HUES64 (cell line): ENCODE results near the gene TPST2.

ENCODE experiments used
- H3K27ac ChIP-seq: 2 replicates; pipeline ENCODE4 v1.7.0; 2013; ENCODE audit warnings: low read depth, low read length, inconsistent platforms
- H3K27me3 ChIP-seq: 2 replicates; pipeline ENCODE4 v1.6.1; 2013; ENCODE audit warnings: mild to moderate bottlenecking, low read length; ENCODE audit not compliant: insufficient read depth
- H3K36me3 ChIP-seq: 2 replicates; pipeline ENCODE4 v1.6.1; 2013; ENCODE audit warnings: mild to moderate bottlenecking, low read length; ENCODE audit not compliant: insufficient read depth
- H3K4me1 ChIP-seq: 2 replicates; pipeline ENCODE4 v1.6.1; 2013; ENCODE audit warnings: mild to moderate bottlenecking, low read length, moderate library complexity; ENCODE audit not compliant: insufficient read depth
- H3K4me3 ChIP-seq: 2 replicates; pipeline ENCODE4 v1.5.1; 2013; ENCODE audit warnings: mild to moderate bottlenecking, low read length, moderate library complexity
- H3K9ac ChIP-seq: 2 replicates; pipeline ENCODE4 v1.6.1; 2013; ENCODE audit warnings: mild to moderate bottlenecking, low read depth, low read length
- H3K9me3 ChIP-seq: 2 replicates; pipeline ENCODE4 v1.6.1; 2013; ENCODE audit warnings: low read depth, low read length; ENCODE audit not compliant: insufficient read depth
- WGBS: fragments of 150-250, 120-280 bp; methylation state at CpG from one replicate; pipeline ENCODE4 v1.1.7; 2013; ENCODE audit warnings: missing lambda C conversion rate; 5-methylcytosine and 5-hydroxymethylcytosine counted together

Gene TPST2

GRCh38 chr22:26545385-26545784 is 44.5 kb downstream of the TPST2 start:
- Histone ChIP-seq H3K9ac (no peak overlapping the region), H3K36me3 (peaks cover 28% of the 10 kb centered on the region), H3K4me1 (peaks cover 9% of the 10 kb centered on the region), H3K27me3 (no peaks in the 10 kb centered on the region), H3K9me3 (no peaks in the 10 kb centered on the region), H3K27ac (no peak overlapping the region), H3K4me3 (no peak overlapping the region)
- WGBS: 100% methylated on average over 2 of the region's 2 CpGs

- Histone ChIP-seq H3K36me3 (peaks cover 36% of the 10 kb centered on the region), H3K4me3 (no peak overlapping the region)
Observed at GRCh38 chr22:26544489-26544888, 45.4 kb downstream of the TPST2 start.

GRCh38 chr22:26542831-26543230 is 47.1 kb downstream of the TPST2 start:
- no peak overlapping the region for H3K4me3 ChIP-seq
- 93% methylated on average over 3 of the region's 3 CpGs for WGBS
- no peaks in the 10 kb centered on the region for H3K9me3 ChIP-seq
- no peaks in the 10 kb centered on the region for H3K27me3 ChIP-seq
- no peaks in the 10 kb centered on the region for H3K4me1 ChIP-seq
- no peak overlapping the region for H3K9ac ChIP-seq
- H3K27ac ChIP-seq: no peak overlapping the region
- peaks cover 50% of the 10 kb centered on the region for H3K36me3 ChIP-seq

More at GRCh38 chr22:26544489-26544888, 45.4 kb downstream of the TPST2 start:
- H3K4me1 ChIP-seq: 0 out of 2 replicates have a peak, but pooled peaks cover 4% of the 10 kb centered on the region
- H3K9me3 ChIP-seq: no peaks in the 10 kb centered on the region
- no peak overlapping the region for H3K9ac ChIP-seq
- 94% methylated on average over 1 of the region's 1 CpG for WGBS
- no peaks in the 10 kb centered on the region for H3K27me3 ChIP-seq
- H3K27ac ChIP-seq: no peak overlapping the region

GRCh38 chr22:26541167-26541819 is 48.6 kb downstream of the TPST2 start:
- no peak overlapping the region for H3K27ac ChIP-seq
- WGBS: 94% methylated on average over 47 of the region's 47 CpGs
- no peaks in the 10 kb centered on the region for H3K27me3 ChIP-seq
- no peak overlapping the region for H3K4me3 ChIP-seq
- no peak overlapping the region for H3K9ac ChIP-seq
- no peaks in the 10 kb centered on the region for H3K9me3 ChIP-seq
- no peaks in the 10 kb centered on the region for H3K4me1 ChIP-seq
- peaks cover 57% of the 10 kb centered on the region for H3K36me3 ChIP-seq

- Histone ChIP-seq H3K9ac (no peak overlapping the region), H3K4me1 (no peaks in the 10 kb centered on the region), H3K27ac (no peak overlapping the region), H3K4me3 (no peak overlapping the region), H3K27me3 (no peaks in the 10 kb centered on the region), H3K36me3 (peaks cover 68% of the 10 kb centered on the region), H3K9me3 (no peaks in the 10 kb centered on the region)
- WGBS: 97% methylated on average over 2 of the region's 2 CpGs
Observed at GRCh38 chr22:26540119-26540518, 49.8 kb downstream of the TPST2 start.

DNA sequence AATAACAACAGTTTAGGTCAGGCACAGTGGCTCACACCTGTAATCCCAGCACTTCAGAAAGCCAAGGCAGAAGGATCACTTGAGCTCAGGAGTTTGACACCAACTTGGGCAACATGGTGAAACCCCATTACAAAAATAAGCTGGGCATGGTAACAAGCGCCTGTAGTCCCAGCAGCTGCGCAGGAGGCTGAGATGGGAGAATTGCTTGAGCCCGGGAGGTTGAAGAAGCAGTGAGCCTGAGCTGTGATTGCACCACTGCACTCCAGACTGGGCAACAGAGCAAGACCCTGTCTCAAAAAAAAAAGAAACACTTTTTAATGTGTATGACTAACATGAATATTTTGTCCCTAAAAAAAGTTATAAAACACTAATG is 53.2 kb downstream of the TPST2 start:
- Histone ChIP-seq H3K4me1 (no peaks in the 10 kb centered on the region), H3K9ac (no peak overlapping the region), H3K9me3 (no peaks in the 10 kb centered on the region), H3K36me3 (peaks cover 91% of the 10 kb centered on the region), H3K27me3 (no peaks in the 10 kb centered on the region), H3K27ac (no peak overlapping the region), H3K4me3 (no peak overlapping the region)
- 95% methylated on average over 3 of the region's 3 CpGs for WGBS

DNA sequence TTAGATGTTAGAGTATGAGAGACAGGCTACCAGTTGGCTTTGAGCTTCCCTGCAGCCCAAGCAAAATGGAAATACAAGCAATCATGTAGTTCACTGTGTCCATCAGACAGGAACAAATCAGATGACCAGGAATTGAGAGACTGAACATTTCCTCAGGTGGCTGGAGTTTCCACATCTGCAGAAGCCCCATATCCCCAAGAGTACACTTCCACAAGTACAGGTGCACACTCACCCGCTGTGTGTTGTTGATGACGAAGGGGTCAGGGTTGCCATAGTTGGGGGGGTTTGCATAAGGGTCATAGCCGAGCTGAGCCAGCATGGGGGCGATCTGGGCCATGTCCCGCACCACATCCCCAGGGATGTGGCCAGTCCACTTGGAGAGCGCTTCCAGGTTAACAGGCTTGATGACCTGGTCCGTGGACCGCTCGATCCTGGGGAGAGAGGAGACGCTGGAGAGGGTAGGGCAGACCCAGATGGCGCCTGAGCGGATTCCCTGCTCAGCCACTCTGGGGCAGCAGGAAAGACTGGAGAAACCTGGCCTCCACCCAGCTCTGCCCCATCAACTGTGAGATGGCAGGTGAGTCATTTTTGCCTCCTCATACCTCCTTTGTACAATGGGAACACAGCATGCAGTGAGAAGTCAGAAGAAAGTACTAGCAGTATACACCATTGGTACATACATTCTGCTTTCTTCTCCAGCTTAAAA is 53.7 kb downstream of the TPST2 start:
- 95% methylated on average over 12 of the region's 12 CpGs for WGBS
- H3K9me3 ChIP-seq: no peaks in the 10 kb centered on the region
- H3K4me3 ChIP-seq: no peak overlapping the region
- H3K27me3 ChIP-seq: no peaks in the 10 kb centered on the region
- no peak overlapping the region for H3K9ac ChIP-seq
- no peak overlapping the region for H3K27ac ChIP-seq
- no peaks in the 10 kb centered on the region for H3K4me1 ChIP-seq
- peaks cover 92% of the 10 kb centered on the region for H3K36me3 ChIP-seq

- H3K36me3 ChIP-seq: peaks cover 91% of the 10 kb centered on the region
- 94% methylated on average over 3 of the region's 3 CpGs for WGBS
- H3K27me3 ChIP-seq: no peaks in the 10 kb centered on the region
- no peak overlapping the region for H3K4me3 ChIP-seq
- H3K27ac ChIP-seq: no peak overlapping the region
- H3K9me3 ChIP-seq: no peaks in the 10 kb centered on the region
- H3K4me1 ChIP-seq: no peaks in the 10 kb centered on the region
- H3K9ac ChIP-seq: no peak overlapping the region
Observed at GRCh38 chr22:26535603-26535908, 54.4 kb downstream of the TPST2 start.

DNA sequence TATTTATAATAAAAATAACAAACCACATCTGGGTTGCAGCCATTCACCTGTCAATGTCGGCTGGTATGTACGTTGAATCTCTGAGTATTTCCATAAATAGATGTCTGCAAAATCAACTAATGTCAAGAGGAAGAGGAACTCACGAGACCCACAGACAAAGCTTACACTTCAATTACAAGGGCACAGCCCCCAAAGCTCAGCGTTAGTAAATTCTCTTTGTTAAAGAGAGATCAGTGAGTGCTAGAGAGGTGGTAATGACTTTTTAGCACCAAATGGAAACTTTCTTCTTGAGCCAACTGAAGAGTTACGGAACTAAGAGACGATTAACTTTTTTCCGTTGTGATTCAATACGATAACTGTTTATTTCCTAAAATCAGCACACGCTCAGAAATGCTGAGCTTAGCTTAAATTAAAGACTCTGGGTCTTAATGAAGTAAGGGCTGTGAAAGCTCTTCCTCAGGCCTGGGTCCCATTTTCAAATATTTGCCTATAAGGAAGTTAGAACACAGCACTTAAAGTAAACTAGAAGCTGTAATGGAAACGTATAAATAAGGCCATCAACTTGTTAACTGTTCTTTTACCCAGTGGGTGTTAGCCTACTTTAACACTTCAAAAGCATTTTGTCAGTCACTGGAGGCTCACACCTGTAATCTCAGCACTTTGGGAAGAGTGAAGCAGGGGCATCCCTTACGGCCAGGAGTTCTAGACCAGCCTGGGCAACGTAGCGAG is 54.9 kb downstream of the TPST2 start:
- Histone ChIP-seq H3K27ac (no peak overlapping the region), H3K4me1 (no peaks in the 10 kb centered on the region), H3K27me3 (no peaks in the 10 kb centered on the region), H3K9ac (no peak overlapping the region), H3K36me3 (peaks cover 91% of the 10 kb centered on the region), H3K4me3 (no peak overlapping the region), H3K9me3 (no peaks in the 10 kb centered on the region)
- WGBS: 89% methylated on average over 13 of the region's 13 CpGs

GRCh38 chr22:26534171-26534855 is 55.6 kb downstream of the TPST2 start:
- no peaks in the 10 kb centered on the region for H3K27me3 ChIP-seq
- no peak overlapping the region for H3K4me3 ChIP-seq
- H3K36me3 ChIP-seq: peaks cover 92% of the 10 kb centered on the region
- H3K9me3 ChIP-seq: no peaks in the 10 kb centered on the region
- 93% methylated on average over 7 of the region's 7 CpGs for WGBS
- H3K9ac ChIP-seq: no peak overlapping the region
- H3K27ac ChIP-seq: no peak overlapping the region
- H3K4me1 ChIP-seq: no peaks in the 10 kb centered on the region

DNA sequence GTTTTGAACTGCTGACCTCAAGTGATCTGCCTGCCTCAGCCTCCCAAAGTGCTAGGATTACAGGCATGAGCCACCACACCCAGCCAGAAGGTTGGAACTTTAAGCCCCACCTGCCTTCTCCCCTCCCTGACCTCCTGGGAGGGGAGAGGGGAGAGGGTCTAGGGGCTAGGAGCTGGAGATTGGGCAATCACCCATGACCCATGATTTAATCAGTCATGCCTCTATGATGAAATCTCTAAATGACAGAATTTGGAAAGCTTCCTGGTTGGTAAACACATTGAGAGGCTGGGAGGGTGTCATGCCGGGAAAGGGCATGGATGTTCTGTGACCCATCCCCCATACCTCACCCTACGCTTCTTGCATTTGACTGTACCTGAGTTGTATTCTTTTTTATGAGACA is 60.6 kb downstream of the TPST2 start:
- Histone ChIP-seq H3K36me3 (peaks cover 92% of the 10 kb centered on the region), H3K27me3 (no peaks in the 10 kb centered on the region), H3K9ac (no peak overlapping the region), H3K4me3 (no peak overlapping the region), H3K4me1 (no peaks in the 10 kb centered on the region), H3K9me3 (no peaks in the 10 kb centered on the region), H3K27ac (no peak overlapping the region)
- 100% methylated on average over 1 of the region's 2 CpGs for WGBS
